B cell (primary cell): ENCODE data around the gene LMTK3. TPM values are rescaled to one million over a fixed set of nuclear protein-coding genes. Genes with fewer than 3 reads are reported as not detected.

Experiments used
- ATAC-seq: fragments of 200-7000 bp; cut with Tn5 transposase; one replicate; pipeline ENCODE4 v1.10.0; 2021; ENCODE audit warnings: low read depth, mild to moderate bottlenecking, moderate number of reproducible peaks, moderate library complexity
- CTCF ChIA-PET: fragments of 350-600 bp; sonication (Branson Sonifier 250); formaldehyde crosslinking; loops from one replicate; lab custom pipeline; 2021; ENCODE audit warnings: antibody characterized with exemption, inconsistent platforms; lab: Charles Lee
- POLR2A ChIA-PET: fragments of 350-600 bp; sonication (Branson Sonifier 250); formaldehyde crosslinking; loops from one replicate; lab custom pipeline; 2021; ENCODE audit warnings: antibody characterized with exemption; lab: Charles Lee
- DNase-seq: peaks from one replicate; pipeline ENCODE4 v3.0.0; 2013
- H2AFZ ChIP-seq: 2 replicates; pipeline ENCODE4 v1.6.1; 2012; ENCODE audit warnings: mild to moderate bottlenecking, low read depth, low read length; ENCODE audit not compliant: insufficient read depth, poor library complexity, severe bottlenecking
- H3K27ac ChIP-seq, 2 donors: 1 replicate in 1 of 2; 2 replicates in 1 of 2; pipeline ENCODE4 v1.5.1; 2012 to 2013; ENCODE audit warnings: low read length in 2 of 2, mild to moderate bottlenecking in 2 of 2, moderate library complexity in 1 of 2
- H3K27me3 ChIP-seq, 4 experiments: fragments of 200-600 bp in 1 of 4; sonication (generic) in 1 of 4; replicated peaks in 1 of 4; 1 replicate in 2 of 4; 2 replicates in 2 of 4; pipeline versions ENCODE4 v1.6.1 to v1.7.0; 2013 to 2016; ENCODE audit warnings: low read length in 3 of 4, mild to moderate bottlenecking in 2 of 4, mixed read lengths in 1 of 4, moderate library complexity in 1 of 4; ENCODE audit not compliant: insufficient read depth in 4 of 4, control insufficient read depth in 3 of 4; ENCODE audit errors: control extremely low read depth in 1 of 4
- H3K36me3 ChIP-seq, 2 experiments: replicated peaks in 1 of 2; 1 replicate in 1 of 2; 2 replicates in 1 of 2; pipeline versions ENCODE4 v1.6.1 to v1.7.1; 2013; ENCODE audit warnings: low read length in 1 of 2; ENCODE audit not compliant: insufficient read depth in 2 of 2, control insufficient read depth in 1 of 2; ENCODE audit errors: control extremely low read depth in 1 of 2, extremely low read depth in 1 of 2
- H3K4me1 ChIP-seq, 2 donors: fragments of 200-600 bp in 1 of 2; sonication (generic) in 1 of 2; 1 replicate in 1 of 2; 2 replicates in 1 of 2; pipeline versions ENCODE4 v1.5.1 to v1.6.1; 2013 to 2017; ENCODE audit warnings: low read length in 2 of 2; ENCODE audit not compliant: control insufficient read depth in 2 of 2, insufficient read depth in 2 of 2
- H3K4me2 ChIP-seq: replicated peaks from 2 replicates; pipeline ENCODE3; 2012; ENCODE audit warnings: mild to moderate bottlenecking, low read depth, low read length; ENCODE audit not compliant: poor library complexity, severe bottlenecking
- H3K4me3 ChIP-seq, 5 experiments: fragments of 200-600 bp in 1 of 5; sonication (generic) in 1 of 5; 1 replicate in 3 of 5; 2 replicates in 2 of 5; pipeline versions ENCODE4 v1.5.1 to v1.7.0; 2011 to 2016; ENCODE audit warnings: low read length in 4 of 5, mild to moderate bottlenecking in 4 of 5, low read depth in 2 of 5, control low read depth in 1 of 5, moderate library complexity in 1 of 5; ENCODE audit not compliant: insufficient read depth in 1 of 5; ENCODE audit errors: control extremely low read depth in 1 of 5, extremely low read depth in 1 of 5
- H3K79me2 ChIP-seq: fragments of 200-600 bp; sonication (generic); one replicate; pipeline ENCODE4 v1.6.0; 2016; ENCODE audit warnings: low read length; ENCODE audit not compliant: control insufficient read depth, insufficient read depth
- H3K9ac ChIP-seq: fragments of 200-600 bp; sonication (generic); 2 replicates; pipeline ENCODE4 v1.6.1; 2017; ENCODE audit warnings: mild to moderate bottlenecking, low read length, moderate library complexity
- H3K9me3 ChIP-seq, 3 donors: one replicate each; pipeline versions ENCODE4 v1.6.1 to v1.7.1; 2013; ENCODE audit warnings: low read length in 2 of 3; ENCODE audit not compliant: control insufficient read depth in 2 of 3, insufficient read depth in 1 of 3; ENCODE audit errors: control extremely low read depth in 1 of 3
- H4K20me1 ChIP-seq: 2 replicates; pipeline ENCODE4 v1.6.0; 2012; ENCODE audit warnings: mild to moderate bottlenecking, low read length; ENCODE audit not compliant: insufficient read depth, control insufficient read depth, poor library complexity, severe bottlenecking
- H3K27ac Mint-ChIP-seq: one replicate; pipeline ENCODE4 v1.8.0; 2021; ENCODE audit warnings: mixed read lengths
- H3K27me3 Mint-ChIP-seq: one replicate; pipeline ENCODE4 v1.8.0; 2021; ENCODE audit warnings: mixed read lengths
- H3K4me1 Mint-ChIP-seq: one replicate; pipeline ENCODE4 v1.8.0; 2021; ENCODE audit warnings: mixed read lengths
- H3K4me3 Mint-ChIP-seq: one replicate; pipeline ENCODE4 v1.8.0; 2021; ENCODE audit warnings: mixed read lengths
- H3K9me3 Mint-ChIP-seq: one replicate; pipeline ENCODE4 v1.8.0; 2022; ENCODE audit warnings: mixed read lengths; ENCODE audit not compliant: insufficient read depth
- CTCF ChIP-seq: fragments of 200-600 bp; IDR thresholded peaks from one replicate; pipeline ENCODE4 v1.8.0; 2022; ENCODE audit warnings: antibody characterized with exemption, mild to moderate bottlenecking
- EZH2 ChIP-seq: IDR thresholded peaks from 2 replicates; pipeline ENCODE4 v1.6.1; 2012; ENCODE audit warnings: borderline replicate concordance, low read depth, mild to moderate bottlenecking, moderate library complexity, low read length; ENCODE audit not compliant: insufficient read depth, poor library complexity, severe bottlenecking
- WGBS: methylation state at CpG from one replicate; pipeline ENCODE4 v1.1.5; 2013; ENCODE audit warnings: missing lambda C conversion rate; ENCODE audit not compliant: insufficient coverage; 5-methylcytosine and 5-hydroxymethylcytosine counted together
- intact Hi-C: fragments of 100-400 bp; cut with micrococcal nuclease; formaldehyde crosslinking; loops from one replicate; pipeline ENCODE4 v1.10.0; 2022
- polyA plus RNA-seq: library from polyadenylated mRNA; depleted of rRNA; stranded (reverse); fragments of >200 nt; gene quantifications from 2 replicates; pipeline ENCODE4 v1.2.3, GENCODE V29; 2012
- total RNA-seq, 2 donors: library from RNA; stranded (reverse); fragments of 120-200 nt in 1 of 2; gene quantifications; 1 replicate in 1 of 2; 2 replicates in 1 of 2; pipeline versions ENCODE4 v1.2.3 to v1.2.4, GENCODE V29; 2013 to 2022

LMTK3 gene
- total and polyA plus RNA-seq, 2 donors (not counting 1 experiment from before 2014, with no cell fraction given) = 0.19 to 1.6 TPM

GRCh38 chr19:48541813-48542212, 30.2 kb upstream of the LMTK3 start:
- TF ChIP-seq EZH2 = no peak
- no peak for TF ChIP-seq CTCF
- Histone ChIP-seq H3K27me3 (no peaks in the 10 kb centered on the region), H2AFZ (no peak overlapping the region), H3K4me1 (no peaks in the 10 kb centered on the region), H4K20me1 (no peaks in the 10 kb centered on the region), H3K4me3 (no peak overlapping the region), H3K9me3 (no peaks in the 10 kb centered on the region), H3K79me2 (no peaks in the 10 kb centered on the region), H3K9ac (no peak overlapping the region), H3K27ac (no peak overlapping the region), H3K36me3 (no peaks in the 10 kb centered on the region), H3K4me2 (no peak overlapping the region)
- no peak overlapping the region for H3K27ac Mint-ChIP-seq
- intact Hi-C loops = no loop called here
- no peaks in the 10 kb centered on the region for H3K4me1 Mint-ChIP-seq
- POLR2A ChIA-PET = no interaction called here
- ATAC-seq (no peak), DNase-seq (no peak)
- WGBS = 95% methylated on average over 6 of the region's 6 CpGs
- CTCF ChIA-PET = no interaction called here
- H3K9me3 Mint-ChIP-seq = no peaks in the 10 kb centered on the region
- no peaks in the 10 kb centered on the region for H3K27me3 Mint-ChIP-seq
- no peak overlapping the region for H3K4me3 Mint-ChIP-seq

- H3K4me1 Mint-ChIP-seq = no peaks in the 10 kb centered on the region
- H3K4me3 Mint-ChIP-seq = no peak overlapping the region
- WGBS = 87% methylated on average over 4 of the region's 7 CpGs
- CTCF ChIA-PET = no interaction called here
- Histone ChIP-seq H3K79me2 (no peaks in the 10 kb centered on the region), H2AFZ (no peak overlapping the region), H3K4me2 (no peak overlapping the region), H3K27me3 (no peaks in the 10 kb centered on the region), H3K4me3 (no peak overlapping the region), H3K36me3 (no peaks in the 10 kb centered on the region), H3K9me3 (no peaks in the 10 kb centered on the region), H3K27ac (no peak overlapping the region), H3K9ac (no peak overlapping the region), H3K4me1 (no peaks in the 10 kb centered on the region), H4K20me1 (no peaks in the 10 kb centered on the region)
- H3K27ac Mint-ChIP-seq = no peak overlapping the region
- POLR2A ChIA-PET = interaction anchor here (0.6 kb wide), 1 partner anchor 11 kb away, joined by 4 read pairs; no protein-coding TSS in a partner anchor
- no peak for TF ChIP-seq EZH2
- no peak for TF ChIP-seq CTCF
- intact Hi-C loops = no loop called here
- ATAC-seq (no peak), DNase-seq (no peak)
- H3K27me3 Mint-ChIP-seq = peaks cover 4% of the 10 kb centered on the region
- H3K9me3 Mint-ChIP-seq = no peaks in the 10 kb centered on the region
Observed at GRCh38 chr19:48540110-48540509, 28.5 kb upstream of the LMTK3 start.
